Endothelial cell of umbilical vein (primary cell): ENCODE data around the gene CCNY. TPM values are rescaled to one million over a fixed set of nuclear protein-coding genes. Genes with fewer than 3 reads are reported as not detected.

ENCODE experiments used
- BruUV-seq: library from RNA; stranded (reverse); fragments of 400-500 nt; replicated peaks from 2 replicates; lab custom pipeline; 2021; lab: Mats Ljungman, UMichigan
- CTCF ChIA-PET: fragments of 300-600, 350-600 bp; sonication (Branson Sonifier 250); formaldehyde crosslinking; loops from one replicate; lab custom pipeline; 2021; ENCODE audit warnings: antibody characterized with exemption, inconsistent platforms; lab: Charles Lee
- POLR2A ChIA-PET: fragments of 300-600, 350-600 bp; sonication (Branson Sonifier 250); formaldehyde crosslinking; loops from one replicate; lab custom pipeline; 2021; ENCODE audit warnings: antibody characterized with exemption, inconsistent platforms; lab: Charles Lee
- DNase-seq: peaks from one replicate; pipeline ENCODE4 v3.0.0-alpha.2; 2011; ENCODE audit warnings: low read depth, low spot score
- FAIRE-seq: peaks from 2 replicates; lab custom pipeline; 2011; peaks lifted over from hg19 to GRCh38; lab: Jason Lieb, UNC
- H2AFZ ChIP-seq: 2 replicates; pipeline ENCODE4 v1.6.0; 2012; ENCODE audit warnings: low read depth, low read length, control low read depth, inconsistent platforms
- H3K27ac ChIP-seq: 2 replicates; pipeline ENCODE4 v1.5.1; 2011; ENCODE audit warnings: low read depth, mild to moderate bottlenecking, control low read depth, low read length, moderate library complexity; ENCODE audit not compliant: insufficient read depth
- H3K27me3 ChIP-seq, 2 experiments: 2 replicates each; pipeline versions ENCODE4 v1.6.0 to v1.6.1; 2011; ENCODE audit warnings: low read length in 2 of 2, mixed read lengths in 1 of 2; ENCODE audit not compliant: control insufficient read depth in 2 of 2, insufficient read depth in 2 of 2
- H3K36me3 ChIP-seq, 2 experiments: 2 replicates in 1 of 2; 3 replicates in 1 of 2; pipeline ENCODE4 v1.5.1; 2011; ENCODE audit warnings: low read length in 2 of 2, mild to moderate bottlenecking in 1 of 2, moderate library complexity in 1 of 2; ENCODE audit not compliant: control insufficient read depth in 2 of 2, insufficient read depth in 2 of 2; ENCODE audit errors: extremely low read depth in 1 of 2
- H3K4me1 ChIP-seq: 3 replicates; pipeline ENCODE4 v1.5.1; 2011; ENCODE audit warnings: mild to moderate bottlenecking, low read length; ENCODE audit not compliant: control insufficient read depth, insufficient read depth; ENCODE audit errors: extremely low read depth
- H3K4me2 ChIP-seq: 2 replicates; pipeline ENCODE4 v1.6.1; 2011; ENCODE audit warnings: low read length, control low read depth, mixed read lengths; ENCODE audit not compliant: insufficient read depth
- H3K4me3 ChIP-seq, 3 experiments: fragments of 200-600 bp in 1 of 3; sonication (generic), shearing (Covaris generic) in 1 of 3; replicated peaks in 1 of 3; 2 replicates each; pipeline ENCODE4 v1.5.1; 2011 to 2016; ENCODE audit warnings: control low read depth in 3 of 3, low read length in 3 of 3, mild to moderate bottlenecking in 2 of 3, inconsistent platforms in 1 of 3, low read depth in 1 of 3, moderate library complexity in 1 of 3; ENCODE audit not compliant: insufficient read depth in 1 of 3
- H3K79me2 ChIP-seq: 2 replicates; pipeline ENCODE4 v1.6.0; 2012; ENCODE audit warnings: low read length, inconsistent platforms; ENCODE audit not compliant: control insufficient read depth, insufficient read depth
- H3K9ac ChIP-seq: replicated peaks from 2 replicates; pipeline ENCODE3; 2011; ENCODE audit warnings: low read length, control low read depth; ENCODE audit not compliant: insufficient read depth; ENCODE audit errors: extremely low read depth
- H3K9me1 ChIP-seq: replicated peaks from 3 replicates; pipeline ENCODE4 v1.6.0; 2011; ENCODE audit warnings: mild to moderate bottlenecking, low read length; ENCODE audit not compliant: control insufficient read depth, insufficient read depth; ENCODE audit errors: extremely low read depth
- H3K9me3 ChIP-seq: replicated peaks from 2 replicates; pipeline ENCODE4 v1.5.1; 2012; ENCODE audit warnings: low read length, inconsistent platforms; ENCODE audit not compliant: control insufficient read depth, insufficient read depth
- H4K20me1 ChIP-seq: replicated peaks from 2 replicates; pipeline ENCODE3; 2011; ENCODE audit warnings: mild to moderate bottlenecking, low read length; ENCODE audit not compliant: control insufficient read depth, insufficient read depth; ENCODE audit errors: extremely low read depth
- EZH2 ChIP-seq: IDR thresholded peaks from 2 replicates; pipeline ENCODE4 v1.6.1; 2012; ENCODE audit warnings: borderline replicate concordance, low read depth, mild to moderate bottlenecking, moderate library complexity, low read length, inconsistent platforms; ENCODE audit not compliant: severe bottlenecking
- FOS ChIP-seq: IDR thresholded peaks from 2 replicates; pipeline ENCODE4 v1.6.1; 2011; ENCODE audit warnings: mild to moderate bottlenecking, low read length, moderate library complexity, borderline replicate concordance; ENCODE audit not compliant: insufficient read depth
- JUN ChIP-seq: IDR thresholded peaks from 2 replicates; pipeline ENCODE4 v1.6.1; 2011; ENCODE audit warnings: borderline replicate concordance, low read depth; ENCODE audit not compliant: insufficient read length, insufficient read depth
- MYC ChIP-seq: IDR thresholded peaks from one replicate; pipeline ENCODE4 v1.6.1; 2011; ENCODE audit warnings: mild to moderate bottlenecking, low read depth, low read length
- POLR2A ChIP-seq: IDR thresholded peaks from 2 replicates; pipeline ENCODE4 v1.6.1; 2012; ENCODE audit warnings: low read depth, mild to moderate bottlenecking, control low read depth, low read length
- POLR2AphosphoS5 ChIP-seq: IDR thresholded peaks from 2 replicates; pipeline ENCODE4 v1.6.1; 2012; ENCODE audit warnings: low read depth, mild to moderate bottlenecking, control low read depth, low read length, moderate library complexity; ENCODE audit not compliant: insufficient read depth
- dilution Hi-C: fragments of 300-500 bp; cut with MboI; formaldehyde crosslinking; loops from one replicate; pipeline ENCODE4 v1.15.0; 2019; ENCODE audit warnings: low sequenced_read_pairs; ENCODE audit not compliant: extremely low pct_ligation_motif_present
- intact Hi-C: fragments of 100-400 bp; cut with micrococcal nuclease; formaldehyde crosslinking; loops from one replicate; pipeline ENCODE4 v1.10.0; 2022
- polyA plus RNA-seq, 4 experiments: library from polyadenylated mRNA; depleted of rRNA in 3 of 4; stranded (reverse) in 3 of 4; unstranded in 1 of 4; fragments of >200 nt; gene quantifications; 2 replicates each; pipeline versions ENCODE4 v1.2.1 to v1.2.3, GENCODE V29; 2011 to 2012; ENCODE audit warnings: missing spikeins in 1 of 4
- total RNA-seq: library from RNA; stranded (reverse); gene quantifications from 2 replicates; pipeline ENCODE4 v1.2.3, GENCODE V29; 2021
- TF ChIP-seq, protein P1 (sequence below): IDR thresholded peaks from 2 replicates; pipeline ENCODE4 v1.6.1; 2011; ENCODE audit not compliant: insufficient read depth, insufficient read length
- TF ChIP-seq, protein P2 (sequence below), 2 donors: IDR thresholded peaks; 1 replicate in 1 of 2; 2 replicates in 1 of 2; pipeline ENCODE4 v1.5.1; 2011; ENCODE audit warnings: low read length in 2 of 2, mild to moderate bottlenecking in 2 of 2, moderate library complexity in 2 of 2, control low read depth in 1 of 2, inconsistent platforms in 1 of 2, low read depth in 1 of 2; ENCODE audit not compliant: insufficient read depth in 1 of 2; ENCODE audit errors: extremely low read depth in 1 of 2

Gene CCNY
- total and polyA plus RNA-seq, 2 donors (not counting 3 experiments of a cell fraction or from before 2014, with no cell fraction given): 61.5 to 107 TPM

DNA sequence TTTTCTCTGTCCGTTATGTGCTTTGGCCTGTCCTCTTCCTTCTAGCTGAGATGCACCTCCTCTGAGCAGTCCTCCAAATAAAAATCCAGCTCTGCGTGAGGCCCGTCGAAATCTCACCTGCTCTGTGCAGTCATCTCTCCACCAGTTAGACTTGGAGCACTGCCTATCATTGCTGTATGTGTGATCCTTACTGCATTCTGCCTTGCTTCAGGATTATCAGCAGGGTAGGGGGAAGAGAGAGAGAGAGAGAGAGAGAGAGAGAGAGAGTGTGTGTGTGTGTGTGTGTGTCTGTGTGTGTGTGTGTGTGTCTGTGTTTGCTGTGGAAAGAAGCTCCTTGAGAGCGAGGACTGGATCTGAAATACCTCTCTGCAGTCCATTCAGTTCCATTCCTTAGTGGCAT lies 129.4 kb downstream of the CCNY start:
- BruUV-seq: no TSS peak
- H3K4me2 ChIP-seq: no peak overlapping the region
- FAIRE-seq (no peak), DNase-seq (no peak)
- intact Hi-C loops (no loop called here), dilution Hi-C loops (no loop called here)
- POLR2A ChIA-PET: no interaction called here
- CTCF ChIA-PET: no interaction called here
- H3K27ac ChIP-seq: no peak overlapping the region
- H4K20me1 ChIP-seq: peaks cover 12% of the 10 kb centered on the region
- no peak overlapping the region for H3K9ac ChIP-seq
- H3K4me1 ChIP-seq: peaks cover 25% of the 10 kb centered on the region
- peaks cover 95% of the 10 kb centered on the region for H3K79me2 ChIP-seq
- no peak overlapping the region for H3K4me3 ChIP-seq
- H2AFZ ChIP-seq: no peak overlapping the region
- no peaks in the 10 kb centered on the region for H3K9me3 ChIP-seq
- TF ChIP-seq POLR2AphosphoS5: no peak
- no peak for TF ChIP-seq FOS
- TF ChIP-seq MYC: no peak
- TF ChIP-seq, protein P1, sequence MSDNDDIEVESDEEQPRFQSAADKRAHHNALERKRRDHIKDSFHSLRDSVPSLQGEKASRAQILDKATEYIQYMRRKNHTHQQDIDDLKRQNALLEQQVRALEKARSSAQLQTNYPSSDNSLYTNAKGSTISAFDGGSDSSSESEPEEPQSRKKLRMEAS: no peak
- TF ChIP-seq, protein P2, sequence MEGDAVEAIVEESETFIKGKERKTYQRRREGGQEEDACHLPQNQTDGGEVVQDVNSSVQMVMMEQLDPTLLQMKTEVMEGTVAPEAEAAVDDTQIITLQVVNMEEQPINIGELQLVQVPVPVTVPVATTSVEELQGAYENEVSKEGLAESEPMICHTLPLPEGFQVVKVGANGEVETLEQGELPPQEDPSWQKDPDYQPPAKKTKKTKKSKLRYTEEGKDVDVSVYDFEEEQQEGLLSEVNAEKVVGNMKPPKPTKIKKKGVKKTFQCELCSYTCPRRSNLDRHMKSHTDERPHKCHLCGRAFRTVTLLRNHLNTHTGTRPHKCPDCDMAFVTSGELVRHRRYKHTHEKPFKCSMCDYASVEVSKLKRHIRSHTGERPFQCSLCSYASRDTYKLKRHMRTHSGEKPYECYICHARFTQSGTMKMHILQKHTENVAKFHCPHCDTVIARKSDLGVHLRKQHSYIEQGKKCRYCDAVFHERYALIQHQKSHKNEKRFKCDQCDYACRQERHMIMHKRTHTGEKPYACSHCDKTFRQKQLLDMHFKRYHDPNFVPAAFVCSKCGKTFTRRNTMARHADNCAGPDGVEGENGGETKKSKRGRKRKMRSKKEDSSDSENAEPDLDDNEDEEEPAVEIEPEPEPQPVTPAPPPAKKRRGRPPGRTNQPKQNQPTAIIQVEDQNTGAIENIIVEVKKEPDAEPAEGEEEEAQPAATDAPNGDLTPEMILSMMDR (IDR thresholded peaks at IDR 0.05; ENCODE audit: extremely low read depth in 1 of 2, insufficient read depth in 1 of 2, low read depth in 1 of 2, low read length in 2 of 2): no peak
- TF ChIP-seq JUN: no peak
- H3K9me1 ChIP-seq: no peaks in the 10 kb centered on the region
- no peaks in the 10 kb centered on the region for H3K27me3 ChIP-seq
- no peaks in the 10 kb centered on the region for H3K36me3 ChIP-seq

DNA sequence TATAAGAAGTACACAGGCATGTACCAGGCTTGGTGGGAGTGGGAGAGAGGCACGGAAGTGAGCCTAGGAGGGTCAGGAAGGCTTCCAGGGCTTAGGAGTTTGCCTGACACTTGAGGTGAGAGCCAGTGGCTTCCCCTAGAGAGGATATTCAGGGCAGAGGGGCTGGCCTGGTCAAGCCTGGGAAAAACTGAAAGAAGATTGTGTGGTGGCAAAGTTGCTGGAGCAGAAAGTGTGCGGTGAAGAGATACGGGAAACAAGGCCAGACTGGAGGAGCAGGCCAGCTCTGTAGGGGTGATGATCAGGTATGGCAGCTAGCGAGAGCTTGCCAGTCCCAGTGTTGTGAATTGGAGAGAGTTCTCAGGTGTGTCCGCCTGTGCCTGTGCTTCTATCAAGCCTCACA lies 129.9 kb downstream of the CCNY start:
- H3K4me1 ChIP-seq: peaks cover 25% of the 10 kb centered on the region
- no peak overlapping the region for H3K9ac ChIP-seq
- peaks cover 95% of the 10 kb centered on the region for H3K79me2 ChIP-seq
- H2AFZ ChIP-seq: no peak overlapping the region
- FAIRE-seq: no peak
- H4K20me1 ChIP-seq: peaks cover 12% of the 10 kb centered on the region
- ChIA-PET POLR2A (no interaction called here), CTCF (no interaction called here)
- no TSS peak for BruUV-seq
- H3K27ac ChIP-seq: no peak overlapping the region
- no peaks in the 10 kb centered on the region for H3K9me1 ChIP-seq
- dilution Hi-C loops: no loop called here
- no peaks in the 10 kb centered on the region for H3K36me3 ChIP-seq
- H3K27me3 ChIP-seq: no peaks in the 10 kb centered on the region
- no peaks in the 10 kb centered on the region for H3K9me3 ChIP-seq
- intact Hi-C loops: no loop called here
- no peak overlapping the region for H3K4me2 ChIP-seq
- H3K4me3 ChIP-seq: no peak overlapping the region
- no peak for DNase-seq
- TF ChIP-seq MYC: no peak
- no peak for TF ChIP-seq JUN
- TF ChIP-seq, protein P1: no peak
- TF ChIP-seq, protein P2 (IDR thresholded peaks at IDR 0.05; ENCODE audit: extremely low read depth in 1 of 2, insufficient read depth in 1 of 2, low read depth in 1 of 2, low read length in 2 of 2): no peak
- TF ChIP-seq EZH2: no peak
- TF ChIP-seq POLR2A: no peak
